GM19043 (cell line): ENCODE data around the gene CDK15.

Experiments
- ATAC-seq: cut with Tn5 transposase; IDR thresholded peaks from one replicate; pipeline ENCODE4 v1.9.1; 2021; ENCODE audit warnings: low read depth; ENCODE audit not compliant: unreplicated experiment

CDK15 gene

GRCh38 chr2:201931475-201931874 lies 125.1 kb downstream of the CDK15 start:
- no peak for ATAC-seq

GRCh38 chr2:201931951-201932350 lies 125.6 kb downstream of the CDK15 start:
- ATAC-seq = no peak

- ATAC-seq = no peak
These were observed 126.2 kb downstream of the CDK15 start for GRCh38 chr2:201932511-201932910.

- no peak for ATAC-seq
These were observed 127.5 kb downstream of the CDK15 start for GRCh38 chr2:201933792-201934237.

GRCh38 chr2:201936817-201937216 lies 130.5 kb downstream of the CDK15 start:
- no peak for ATAC-seq

GRCh38 chr2:201937343-201937742 lies 131.0 kb downstream of the CDK15 start:
- no peak for ATAC-seq

GRCh38 chr2:201938156-201938775 lies 131.9 kb downstream of the CDK15 start:
- no peak for ATAC-seq

GRCh38 chr2:201938781-201939180 lies 132.4 kb downstream of the CDK15 start:
- ATAC-seq = no peak

GRCh38 chr2:201939453-201939941 lies 133.2 kb downstream of the CDK15 start:
- ATAC-seq = no peak

- ATAC-seq = no peak
These were observed 136.2 kb downstream of the CDK15 start for GRCh38 chr2:201942531-201942930.
